HG03095 (cell line): ENCODE data around the gene CATSPER1.

Source experiments
- ATAC-seq: cut with Tn5 transposase; IDR thresholded peaks from one replicate; pipeline ENCODE4 v1.9.1; 2021; ENCODE audit warnings: moderate library complexity; ENCODE audit not compliant: unreplicated experiment

Gene CATSPER1

DNA sequence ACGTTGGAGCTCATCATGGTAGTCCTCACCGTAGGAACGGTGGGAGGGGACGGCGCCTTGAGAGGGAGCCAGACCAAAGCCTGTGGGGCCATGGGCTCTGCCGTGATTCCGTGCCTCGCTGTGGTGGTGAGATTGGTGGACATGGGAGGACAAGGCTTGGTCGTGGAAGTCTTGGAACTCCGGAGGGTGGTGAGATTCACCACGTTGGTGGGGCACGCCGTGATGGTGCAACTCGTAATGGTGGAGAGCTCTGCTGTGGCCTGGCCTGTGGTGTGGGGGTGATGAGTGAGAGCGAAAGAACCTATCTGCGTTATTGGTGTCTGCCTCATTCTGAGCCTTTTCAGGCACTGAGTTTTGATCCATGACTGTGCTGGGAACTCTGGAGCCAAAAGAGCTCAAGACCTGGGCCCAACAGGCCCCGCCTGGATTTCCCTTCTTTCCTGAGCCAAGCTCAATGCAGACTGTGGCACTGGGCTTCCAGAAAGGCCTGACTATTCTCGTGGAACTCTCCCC is at the start of gene CATSPER1:
TSS of gene CATSPER1 (minus strand) at position 463 of the 513 bp plus-strand sequence. CDS start at position 363, 100 bp downstream.
- ATAC-seq = no peak

DNA sequence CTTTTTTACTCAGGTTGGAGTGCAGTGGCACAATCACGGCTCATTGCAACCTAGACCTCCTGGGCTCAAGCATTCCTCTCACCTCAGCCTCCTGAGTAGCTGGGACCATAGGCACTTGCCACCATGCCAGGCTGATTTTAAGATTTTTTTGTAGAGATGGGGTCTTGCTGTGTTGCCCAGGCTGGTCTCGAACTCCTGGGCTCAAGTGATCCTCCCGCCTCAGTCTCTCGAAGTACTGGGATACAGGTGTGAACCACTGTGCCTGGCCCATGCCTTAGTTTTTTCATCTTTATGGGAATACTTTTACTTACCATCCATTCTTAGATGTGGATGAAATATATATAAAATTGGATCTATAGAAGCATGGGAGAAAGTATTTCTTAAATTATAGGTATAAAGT is 49.0 kb upstream of the CATSPER1 start:
- ATAC-seq = no peak

DNA sequence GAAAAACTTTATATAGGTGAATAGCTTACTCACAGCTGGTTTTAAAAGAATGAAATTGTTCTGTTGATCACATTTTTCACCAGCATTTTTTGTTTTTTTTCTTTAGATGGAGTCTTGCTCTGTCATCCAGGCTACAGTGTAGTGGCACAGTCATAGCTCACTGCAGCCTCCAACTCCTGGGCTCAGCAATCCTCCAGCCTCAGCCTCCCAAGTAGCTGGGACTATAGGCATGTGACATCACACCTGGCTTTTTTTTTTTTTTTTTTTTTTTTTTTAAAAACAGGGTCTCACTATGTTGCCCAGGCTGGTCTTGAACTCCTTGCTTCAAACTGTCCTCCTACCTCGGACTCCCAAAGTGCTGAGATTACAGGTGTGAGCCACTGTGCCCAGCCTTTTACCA is 47.4 kb upstream of the CATSPER1 start:
- no peak for ATAC-seq

DNA sequence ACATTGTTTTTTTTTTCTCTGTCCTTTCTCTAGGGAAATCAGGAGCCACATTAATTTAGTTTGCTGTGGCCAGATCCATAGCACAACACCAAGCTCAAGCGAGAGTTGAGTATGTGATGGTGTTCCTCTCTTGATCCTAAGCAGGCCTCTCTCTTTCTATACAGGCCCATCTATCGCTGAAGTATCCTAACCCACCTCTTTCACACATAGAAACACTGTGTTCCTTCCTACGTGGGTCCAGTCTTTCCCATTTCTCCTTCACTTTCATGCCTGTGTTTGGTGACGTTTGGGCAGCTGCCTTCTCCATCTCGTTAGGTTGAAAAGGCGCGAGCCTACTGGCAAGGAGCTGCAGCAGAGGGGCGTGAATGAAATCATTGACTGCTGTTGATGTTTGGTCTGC is 46.2 kb upstream of the CATSPER1 start:
- ATAC-seq = no peak

DNA sequence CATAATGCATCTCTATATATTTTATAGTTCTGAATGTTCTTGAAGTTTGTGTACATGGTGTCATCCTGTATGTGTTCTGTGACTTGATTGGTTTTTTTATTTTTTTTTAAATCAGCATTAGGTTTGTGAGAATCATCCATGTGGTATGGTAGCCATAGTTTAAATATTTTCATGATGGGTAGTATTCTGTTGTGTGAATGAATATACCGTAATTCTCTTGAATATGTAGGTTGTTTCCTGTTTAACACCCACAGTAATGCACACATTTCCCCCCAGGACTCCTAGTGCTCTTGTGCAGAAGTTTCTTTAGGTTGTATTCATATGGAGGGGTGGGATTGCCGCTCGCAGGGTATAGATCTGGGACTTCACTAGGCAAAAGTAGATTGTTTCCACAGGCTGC is 45.8 kb upstream of the CATSPER1 start:
- no peak for ATAC-seq

DNA sequence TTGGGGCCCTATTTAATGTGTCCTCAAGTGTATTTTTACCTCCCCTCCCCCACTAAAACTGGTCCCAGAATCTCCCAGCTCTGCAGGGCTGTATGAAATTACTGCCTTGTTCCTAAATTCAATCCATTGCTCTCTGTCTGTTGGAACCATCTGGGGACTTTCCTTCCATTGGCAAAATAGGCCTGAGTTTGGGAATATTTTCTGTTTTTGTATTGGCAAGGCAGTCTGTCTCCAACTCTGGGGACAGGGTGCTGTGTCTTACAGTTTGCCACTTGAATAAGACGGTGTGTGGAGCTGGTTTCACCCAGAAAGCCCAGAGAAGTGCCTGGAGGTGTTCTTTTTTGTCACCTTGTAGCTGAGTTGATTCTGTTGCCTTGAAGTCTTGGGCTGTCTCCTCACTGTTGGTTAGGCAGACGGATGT is 45.1 kb upstream of the CATSPER1 start:
- ATAC-seq = no peak

DNA sequence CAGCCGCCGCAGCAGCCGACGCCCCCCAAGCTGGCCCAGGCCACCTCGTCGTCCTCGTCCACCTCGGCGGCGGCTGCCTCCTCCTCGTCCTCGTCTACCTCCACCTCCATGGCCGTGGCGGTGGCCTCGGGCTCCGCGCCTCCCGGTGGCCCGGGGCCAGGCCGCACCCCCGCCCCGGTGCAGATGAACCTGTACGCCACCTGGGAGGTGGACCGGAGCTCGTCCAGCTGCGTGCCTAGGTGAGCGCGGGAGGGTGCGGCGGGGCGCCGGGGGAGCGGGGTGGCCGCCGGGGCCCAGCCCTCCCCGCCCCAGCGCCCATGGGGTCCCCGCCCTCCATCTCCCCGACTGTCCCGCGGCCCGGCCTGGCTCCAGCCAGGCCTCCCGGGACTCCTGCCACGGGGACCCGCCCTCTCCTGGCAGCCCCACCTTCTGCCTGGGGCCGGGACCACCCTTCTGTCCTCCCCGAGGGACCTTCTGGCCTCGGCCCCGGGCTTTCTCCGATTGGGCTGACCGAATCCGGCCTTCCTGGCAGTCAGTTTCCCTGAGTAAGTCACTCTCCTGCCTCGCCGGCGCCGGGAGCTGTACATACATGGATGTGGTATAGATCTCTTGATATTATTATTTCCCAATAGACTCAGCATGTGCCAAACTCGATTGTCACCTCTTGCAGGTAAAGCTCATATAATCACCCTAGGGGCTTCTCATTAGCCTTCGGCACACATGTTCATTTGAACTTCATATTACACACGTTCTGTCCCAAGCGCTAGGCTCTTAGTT is 44.5 kb upstream of the CATSPER1 start:
- ATAC-seq = peak; percentile 8

DNA sequence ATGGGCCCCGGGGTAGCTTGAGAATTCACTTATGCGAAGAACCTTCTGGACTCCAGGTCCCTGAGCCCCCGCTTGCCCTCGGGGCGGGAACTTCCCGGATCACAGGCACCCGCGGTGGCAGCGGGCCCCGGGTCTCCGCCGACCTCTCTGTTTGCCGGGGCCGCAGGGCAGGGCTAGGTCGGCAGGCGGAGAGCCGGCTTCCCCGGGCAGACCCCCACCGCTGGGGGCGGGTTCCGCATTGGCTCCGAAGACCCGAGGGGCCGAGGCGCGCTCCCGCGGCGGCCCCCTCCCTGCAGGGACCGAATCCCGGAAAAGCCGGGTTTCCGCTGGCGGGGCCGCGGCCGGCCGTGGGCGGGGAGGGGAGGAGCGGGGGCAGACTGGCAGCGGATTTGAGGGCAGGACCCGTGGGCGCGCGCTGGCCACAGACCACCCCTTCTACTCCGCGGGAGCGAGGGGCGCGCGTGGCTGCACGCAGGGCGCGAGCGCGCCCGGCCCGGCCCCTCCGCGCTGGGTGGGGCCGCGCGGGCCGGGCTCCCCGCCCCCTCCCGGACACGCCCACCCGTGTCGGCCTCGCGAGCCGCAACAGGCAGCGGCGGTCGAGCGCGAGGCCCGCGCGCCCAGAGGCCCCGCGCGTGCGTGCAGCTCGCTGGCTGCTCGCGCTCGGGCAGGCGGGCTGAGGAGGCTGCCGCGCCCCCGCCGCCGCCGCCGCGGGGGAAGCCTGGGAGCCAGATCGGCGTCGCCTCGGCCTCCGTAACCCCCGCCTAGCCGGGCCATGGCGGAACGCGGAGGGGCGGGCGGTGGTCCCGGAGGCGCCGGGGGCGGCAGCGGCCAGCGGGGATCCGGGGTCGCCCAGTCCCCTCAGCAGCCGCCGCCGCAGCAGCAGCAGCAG is 43.7 kb upstream of the CATSPER1 start, which contains the start of gene PACS1:
TSS of gene PACS1 (plus strand) at position 558 of the 889 bp plus-strand sequence. CDS start at position 773, 215 bp downstream.
- ATAC-seq = peak; percentile 40

DNA sequence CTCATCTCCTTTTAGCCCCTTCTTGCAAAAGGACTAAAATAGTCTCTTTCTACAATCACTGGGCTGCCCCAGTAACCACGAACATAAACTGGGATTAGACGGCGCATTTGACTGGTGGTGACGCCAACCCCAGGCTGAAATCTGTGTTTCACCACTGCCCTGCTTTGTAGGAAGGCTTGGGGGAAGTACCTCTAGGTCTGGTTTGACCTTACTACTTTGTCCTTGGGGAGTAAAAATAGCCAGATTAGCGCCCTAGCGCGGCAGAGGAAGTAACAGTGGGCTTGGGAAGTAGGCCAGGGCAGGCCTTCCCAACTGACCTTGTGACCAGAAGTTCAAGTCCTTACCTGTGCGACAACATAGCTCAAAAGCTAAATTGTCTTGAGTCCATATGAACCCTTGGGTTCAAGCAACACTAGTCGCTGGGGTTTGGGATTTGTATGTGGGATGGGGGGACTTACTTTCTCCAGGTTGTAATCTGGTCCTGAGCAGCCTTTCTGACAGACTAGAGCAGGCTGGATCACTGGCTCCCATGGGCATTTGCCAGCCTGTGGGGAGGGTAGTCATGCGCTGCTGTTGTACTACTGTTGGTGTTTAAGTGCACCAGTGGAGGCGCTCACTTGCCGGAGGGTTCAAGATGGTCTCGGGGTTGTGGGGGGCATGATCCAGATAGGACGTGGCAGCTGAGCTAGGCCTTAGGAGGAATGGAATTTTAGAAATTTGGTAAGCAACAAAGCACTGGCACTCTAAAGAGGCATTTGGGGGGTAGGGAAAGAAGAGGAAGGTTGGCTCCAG is 42.8 kb upstream of the CATSPER1 start:
- no peak for ATAC-seq

DNA sequence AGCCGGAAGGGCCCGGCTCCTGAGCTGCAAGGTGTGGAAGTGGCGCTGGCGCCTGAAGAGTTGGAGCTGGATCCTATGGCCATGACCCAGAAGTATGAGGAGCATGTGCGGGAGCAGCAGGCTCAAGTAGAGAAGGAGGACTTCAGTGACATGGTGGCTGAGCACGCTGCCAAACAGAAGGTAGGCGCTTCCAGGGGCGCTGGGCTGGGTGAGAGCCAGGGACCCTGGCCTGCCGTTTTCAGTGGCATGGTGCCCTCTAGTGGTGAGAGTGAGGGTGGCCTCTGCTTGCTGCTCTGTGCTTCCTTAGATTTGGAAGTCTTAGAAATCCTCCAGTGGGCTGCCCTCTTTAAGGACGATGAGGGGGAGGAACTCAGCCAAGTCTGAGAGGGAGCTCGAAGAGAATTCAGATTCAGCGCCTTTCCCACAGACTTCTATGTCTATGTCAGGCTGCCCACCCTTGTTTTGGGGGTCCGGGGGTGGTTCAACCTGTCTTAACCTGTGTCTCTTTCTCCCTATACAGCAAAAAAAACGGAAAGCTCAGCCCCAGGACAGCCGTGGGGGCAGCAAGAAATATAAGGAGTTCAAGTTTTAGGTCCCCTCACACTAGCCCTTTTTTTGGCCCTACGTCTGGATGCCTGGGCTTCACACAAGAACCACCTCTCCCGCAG is 42.0 kb upstream of the CATSPER1 start:
- ATAC-seq = no peak

DNA sequence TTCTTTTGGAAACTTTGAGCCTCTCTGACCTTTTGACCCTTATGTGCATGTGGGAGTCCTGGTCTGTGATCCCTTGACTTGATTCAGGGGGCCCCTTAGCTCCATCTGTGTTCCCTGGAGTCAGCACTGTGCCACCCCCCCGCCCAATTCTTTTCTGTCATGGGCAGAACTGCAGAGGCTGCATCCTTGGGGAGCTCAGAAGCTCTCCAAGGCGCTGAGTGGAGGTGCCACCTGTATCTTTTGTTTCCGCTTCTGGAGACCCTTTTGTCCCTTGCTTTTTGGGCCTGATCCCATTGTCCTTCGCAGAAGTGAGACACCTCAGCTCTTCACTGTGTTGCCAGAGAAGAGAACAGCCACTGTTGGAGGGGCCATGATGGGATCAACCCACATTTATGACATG is 41.4 kb upstream of the CATSPER1 start:
- ATAC-seq = no peak

DNA sequence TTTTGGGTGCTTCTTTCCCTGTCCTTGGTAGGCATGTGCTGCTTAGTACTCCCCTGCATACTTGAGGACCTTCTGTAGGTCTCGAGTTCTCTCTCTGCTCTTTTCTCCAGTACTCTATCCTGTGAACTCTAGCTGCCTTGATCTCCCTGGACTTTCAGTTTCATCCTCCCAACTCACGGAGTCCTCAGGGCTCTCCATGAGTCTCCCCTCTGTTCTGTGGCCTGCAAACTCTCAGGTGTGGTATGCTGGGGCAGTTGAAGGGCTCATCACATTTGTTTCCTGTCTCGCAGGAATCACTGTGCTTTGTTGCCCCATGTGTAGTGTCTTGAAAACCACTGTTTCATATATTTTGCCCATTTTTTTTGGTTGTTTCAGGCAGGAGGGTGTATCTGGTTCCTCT is 40.5 kb upstream of the CATSPER1 start:
- ATAC-seq = no peak

DNA sequence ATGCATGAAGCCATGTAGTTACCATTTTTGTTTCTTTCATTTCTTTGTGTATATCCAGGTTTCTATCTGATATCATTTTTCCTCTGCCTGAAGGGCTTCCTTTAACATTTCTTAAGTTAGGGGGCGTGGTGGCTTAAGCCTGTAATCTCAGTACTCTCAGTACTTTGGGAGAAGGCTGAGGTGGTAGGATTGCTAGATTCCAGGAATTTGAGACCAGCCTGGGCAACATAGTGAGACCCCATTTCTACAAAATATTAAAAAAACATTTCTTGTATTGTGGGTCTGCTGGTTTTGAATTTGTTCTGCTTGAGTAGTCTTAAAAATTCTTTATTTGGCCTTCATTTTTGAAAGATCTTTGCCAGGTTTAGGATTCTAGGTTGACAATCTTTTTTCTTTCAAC is 38.3 kb upstream of the CATSPER1 start:
- no peak for ATAC-seq

DNA sequence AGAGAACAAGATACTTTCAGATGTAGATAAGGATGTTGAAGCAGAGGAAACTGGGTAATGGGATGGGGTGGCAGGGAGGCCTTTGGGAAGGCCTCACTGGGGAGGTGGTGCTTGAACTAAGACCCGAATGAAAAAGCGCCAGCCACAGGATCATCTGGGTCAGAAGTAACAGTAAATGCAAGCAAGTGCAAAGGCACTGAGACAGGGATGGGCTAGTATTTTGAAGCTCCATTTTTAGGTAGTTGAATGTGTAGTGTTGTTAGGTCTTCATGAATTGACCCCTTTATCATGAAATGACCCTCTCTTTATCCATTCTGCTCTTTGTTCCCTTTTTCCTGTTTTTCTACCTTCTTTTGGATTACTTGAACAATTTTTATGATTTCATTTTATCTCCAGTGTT is 37.6 kb upstream of the CATSPER1 start:
- ATAC-seq = no peak

DNA sequence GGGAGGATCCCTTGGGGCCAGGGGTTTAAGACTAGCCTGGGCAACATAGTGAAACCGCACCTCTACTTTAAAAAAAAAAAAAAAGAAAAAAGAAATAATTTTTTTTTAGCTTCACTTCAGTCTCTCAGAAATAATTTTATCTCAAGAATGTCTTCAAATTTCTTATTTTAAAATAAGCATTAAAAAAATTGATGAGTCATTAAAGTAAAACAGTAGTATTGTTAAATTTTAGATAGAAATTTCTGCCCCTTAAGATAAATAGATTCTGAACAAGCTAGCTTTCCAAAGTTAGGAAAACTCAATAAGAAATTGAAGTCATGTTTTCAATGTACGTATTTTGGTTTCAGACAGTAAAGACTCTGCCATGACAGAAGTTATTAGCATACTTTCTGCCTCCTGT is 36.1 kb upstream of the CATSPER1 start:
- ATAC-seq = no peak

DNA sequence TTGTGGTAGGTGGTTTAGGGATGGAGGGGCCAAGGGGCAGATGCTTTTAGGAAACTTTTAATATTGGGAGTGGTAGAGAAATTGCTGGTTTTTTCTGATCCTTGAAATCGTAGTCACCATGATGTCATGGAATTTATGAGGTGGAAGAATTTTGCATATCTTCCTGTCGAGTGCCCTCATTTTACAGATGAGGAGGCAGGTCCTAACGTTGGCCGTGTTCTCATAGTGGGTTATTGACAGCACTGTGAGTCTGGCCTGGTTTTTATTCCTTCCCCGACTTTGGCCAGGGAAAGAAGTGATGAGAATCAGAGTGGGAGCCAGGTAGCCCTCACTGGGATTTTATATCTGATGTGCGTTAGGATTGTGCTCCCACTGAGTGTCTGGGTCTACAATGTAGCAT is 35.0 kb upstream of the CATSPER1 start:
- no peak for ATAC-seq

DNA sequence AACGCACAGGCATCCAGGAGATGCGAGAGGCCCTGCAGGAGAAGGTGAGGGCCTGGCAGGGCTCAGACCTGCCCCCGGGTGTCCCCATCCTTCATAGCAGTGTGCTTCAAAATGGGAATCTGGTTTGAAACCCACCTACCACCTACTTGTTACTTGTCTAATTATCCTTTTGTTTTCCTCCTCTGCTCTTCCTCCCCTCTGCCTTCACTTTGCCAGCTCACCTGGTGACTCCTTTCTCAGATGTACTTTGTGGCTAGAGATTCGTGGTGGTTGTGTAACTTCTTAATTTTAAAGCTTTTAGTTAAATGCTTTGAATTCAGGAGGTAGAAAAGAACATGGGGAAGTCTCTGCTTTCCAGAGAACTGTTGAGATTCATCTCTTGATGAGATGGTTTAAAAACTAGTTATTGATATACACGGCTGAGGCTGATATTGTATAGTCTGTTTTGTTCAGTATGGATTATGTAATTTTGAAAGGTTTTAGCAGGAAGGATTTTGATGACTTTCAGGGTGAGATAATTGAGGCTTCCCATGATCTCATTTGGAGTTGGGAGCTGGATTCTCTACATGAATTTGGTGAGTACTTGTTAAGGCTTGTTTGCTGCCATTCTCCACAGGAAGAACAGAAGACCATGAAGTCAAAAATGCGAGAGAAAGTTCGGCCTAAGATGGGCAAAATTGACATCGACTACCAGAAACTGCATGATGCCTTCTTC is 33.8 kb upstream of the CATSPER1 start:
- no peak for ATAC-seq

DNA sequence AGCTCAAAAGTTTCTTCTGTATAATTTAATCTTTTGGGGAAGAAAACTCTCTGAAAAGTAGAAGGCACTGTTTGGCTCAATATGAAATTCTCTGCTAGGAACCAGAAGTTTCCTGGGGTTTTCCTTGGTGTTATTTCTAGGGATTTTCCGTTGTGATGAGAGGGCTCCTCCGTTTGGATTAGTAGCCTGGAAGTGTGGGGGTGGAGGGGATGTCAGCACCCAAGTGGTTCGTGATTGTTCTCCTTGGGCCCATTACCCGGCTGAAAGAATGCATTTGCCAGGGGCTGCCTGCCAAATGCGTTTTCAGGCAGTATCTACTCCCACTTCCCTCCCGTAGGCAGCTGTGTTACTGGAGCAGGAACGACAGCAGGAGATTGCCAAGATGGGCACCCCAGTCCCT is 30.2 kb upstream of the CATSPER1 start:
- ATAC-seq = no peak

DNA sequence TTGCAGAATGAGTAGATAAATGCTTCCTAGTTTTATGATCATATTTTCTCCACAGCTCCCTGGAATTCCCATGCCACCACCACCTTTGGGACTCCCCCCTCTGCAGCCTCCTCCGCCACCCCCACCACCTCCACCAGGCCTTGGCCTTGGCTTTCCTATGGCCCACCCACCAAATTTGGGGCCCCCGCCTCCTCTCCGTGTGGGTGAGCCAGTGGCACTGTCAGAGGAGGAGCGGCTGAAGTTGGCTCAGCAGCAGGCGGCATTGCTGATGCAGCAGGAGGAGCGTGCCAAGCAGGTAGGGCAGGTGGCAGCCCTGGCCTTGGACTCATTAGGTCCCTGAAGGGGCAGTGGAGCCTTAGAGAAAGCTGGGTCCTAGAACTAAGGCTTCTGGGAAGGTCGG is 28.7 kb upstream of the CATSPER1 start:
- ATAC-seq = no peak

DNA sequence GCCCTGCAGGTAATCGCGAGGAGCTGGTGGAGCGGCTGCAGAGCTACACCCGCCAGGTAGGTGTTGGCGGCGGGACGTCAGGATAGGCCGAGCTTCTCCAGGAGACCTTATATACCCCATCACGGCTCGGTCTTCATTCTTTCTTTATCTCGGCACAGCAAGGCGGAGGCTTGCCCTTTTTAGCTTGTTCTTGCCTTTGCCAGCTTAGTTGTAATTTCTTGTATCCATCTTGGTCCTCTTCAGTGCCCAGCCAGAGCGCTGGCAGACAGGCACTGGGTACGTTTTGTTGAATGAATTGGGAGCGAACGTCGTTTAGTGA is 26.3 kb upstream of the CATSPER1 start:
- no peak for ATAC-seq
